Measurements from ENCODE around the gene PITX3. TPM values are rescaled to one million over a fixed set of nuclear protein-coding genes. Genes with fewer than 3 reads are reported as not detected.

The PITX3 gene
- total and polyA plus RNA-seq, 8 donors, result not detected

GRCh38 chr10:102283890-102284289 is 42.6 kb upstream of the PITX3 start:
- H3K4me1 ChIP-seq, result peaks cover 12 to 42% (median 24%) of the 10 kb centered on the region in 4 donors
- no peaks in the 10 kb centered on the region for H3K9me3 ChIP-seq
- WGBS, 5 donors, result 51 to 61% (median 56%) methylated on average over 2 of the region's 2 CpGs
- DNase-seq, result no peak
- H3K4me3 ChIP-seq, result no peak overlapping the region
- intact Hi-C loops (cut with DNase I; ENCODE audit: low total_unique reads), result no loop called here
- no peaks in the 10 kb centered on the region for H3K27me3 ChIP-seq
- no peak for TF ChIP-seq POLR2AphosphoS5 (IDR thresholded peaks at IDR 0.05)
- TF ChIP-seq CTCF (IDR thresholded peaks at IDR 0.05), result no peak
- no peak for TF ChIP-seq POLR2A (IDR thresholded peaks at IDR 0.05)
- TF ChIP-seq EP300 (IDR thresholded peaks at IDR 0.05), result no peak
- H3K36me3 ChIP-seq, result no peaks in the 10 kb centered on the region
- no peak overlapping the region for H3K27ac ChIP-seq

- no peak for TF ChIP-seq EP300 (IDR thresholded peaks at IDR 0.05)
- no peak for TF ChIP-seq CTCF (IDR thresholded peaks at IDR 0.05)
- no peak for TF ChIP-seq POLR2AphosphoS5 (IDR thresholded peaks at IDR 0.05)
- no peak for TF ChIP-seq POLR2A (IDR thresholded peaks at IDR 0.05)
- WGBS, 5 donors, result 54 to 72% (median 66%) methylated on average over 2 of the region's 2 CpGs
- H3K27ac ChIP-seq, result no peak overlapping the region
- no peak overlapping the region for H3K4me3 ChIP-seq
- no peak for DNase-seq
- H3K9me3 ChIP-seq, result no peaks in the 10 kb centered on the region
- no peaks in the 10 kb centered on the region for H3K27me3 ChIP-seq
- no peaks in the 10 kb centered on the region for H3K36me3 ChIP-seq
- peaks cover 12 to 42% (median 24%) of the 10 kb centered on the region in 4 donors for H3K4me1 ChIP-seq
- intact Hi-C loops (cut with DNase I; ENCODE audit: low total_unique reads), result no loop called here
These were observed 42.2 kb upstream of the PITX3 start for GRCh38 chr10:102283488-102283887.

- Histone ChIP-seq H3K27me3 (no peaks in the 10 kb centered on the region), H3K9me3 (no peaks in the 10 kb centered on the region), H3K4me1 (peaks cover 12 to 42% (median 25%) of the 10 kb centered on the region in 4 donors), H3K4me3 (peak overlapping the region in 1 of 4 donors; percentile 2), H3K27ac (peak overlapping the region in 3 of 5 donors; percentile 46 to 54 (median 50)), H3K36me3 (peaks cover 0 to 7% (median 2%) of the 10 kb centered on the region in 4 donors)
- WGBS, 5 donors, result 35 to 66% (median 62%) methylated on average over 3 of the region's 3 CpGs
- intact Hi-C loops (cut with DNase I; ENCODE audit: low total_unique reads), result no loop called here
- peak in 1 of 2 donors; percentile 35 for DNase-seq
- no peak for TF ChIP-seq POLR2A (IDR thresholded peaks at IDR 0.05)
- TF ChIP-seq POLR2AphosphoS5 (IDR thresholded peaks at IDR 0.05), result no peak
- TF ChIP-seq EP300 (IDR thresholded peaks at IDR 0.05), result no peak
- no peak for TF ChIP-seq CTCF (IDR thresholded peaks at IDR 0.05)
These were observed 39.8 kb upstream of the PITX3 start for GRCh38 chr10:102281102-102281487.

- no peaks in the 10 kb centered on the region for H3K27me3 ChIP-seq
- peak overlapping the region in 1 of 4 donors; percentile 2 for H3K4me3 ChIP-seq
- peak in 1 of 2 donors; percentile 51 for DNase-seq
- no peaks in the 10 kb centered on the region for H3K9me3 ChIP-seq
- intact Hi-C loops (cut with DNase I; ENCODE audit: low total_unique reads), result no loop called here
- peak overlapping the region in 3 of 5 donors; percentile 46 to 54 (median 50) for H3K27ac ChIP-seq
- H3K4me1 ChIP-seq, result peaks cover 12 to 44% (median 23%) of the 10 kb centered on the region in 4 donors
- 13 to 21% (median 15%) methylated on average over 3 of the region's 3 CpGs for WGBS, 5 donors
- H3K36me3 ChIP-seq, result peaks cover 0 to 7% (median 2%) of the 10 kb centered on the region in 4 donors
- no peak for TF ChIP-seq POLR2AphosphoS5 (IDR thresholded peaks at IDR 0.05)
These were observed 39.2 kb upstream of the PITX3 start for GRCh38 chr10:102280397-102281101.

GRCh38 chr10:102279104-102279503 is 37.8 kb upstream of the PITX3 start:
- no peak for TF ChIP-seq CTCF (IDR thresholded peaks at IDR 0.05)
- no peak for TF ChIP-seq POLR2AphosphoS5 (IDR thresholded peaks at IDR 0.05)
- no peak for TF ChIP-seq EP300 (IDR thresholded peaks at IDR 0.05)
- no peak for TF ChIP-seq POLR2A (IDR thresholded peaks at IDR 0.05)

More at GRCh38 chr10:102279104-102279503, 37.8 kb upstream of the PITX3 start:
- Histone ChIP-seq H3K9me3 (no peaks in the 10 kb centered on the region), H3K4me1 (peaks cover 12 to 45% (median 29%) of the 10 kb centered on the region in 4 donors), H3K36me3 (peaks cover 0 to 7% (median 2%) of the 10 kb centered on the region in 4 donors), H3K27me3 (no peaks in the 10 kb centered on the region), H3K4me3 (no peak overlapping the region), H3K27ac (no peak overlapping the region)
- intact Hi-C loops (cut with DNase I; ENCODE audit: low total_unique reads), result no loop called here
- no peak for DNase-seq
